ENCODE data around the gene ACTL6B. TPM values are rescaled to one million over a fixed set of nuclear protein-coding genes. Genes with fewer than 3 reads are reported as not detected.

Gene ACTL6B
- total and polyA plus RNA-seq, 3 donors from 2014 or later: 0.79 to 2.1 (median 1.2) TPM

GRCh38 chr7:100626530-100627237 is 29.6 kb downstream of the ACTL6B start:
- H3K27ac ChIP-seq: no peak overlapping the region
- DNase-seq: peak; percentile 83
- H3K27me3 ChIP-seq: no peaks in the 10 kb centered on the region
- no peaks in the 10 kb centered on the region for H3K36me3 ChIP-seq (ENCODE audit: low read depth, missing control alignments)
- H3K4me3 ChIP-seq: peak overlapping the region; percentile 20 to 21
- WGBS, 2 donors: 6 to 9% methylated on average over 9 to 37 of the region's 37 CpGs
- TF ChIP-seq POLR2A (IDR thresholded peaks at IDR 0.05) (no peak), CTCF (IDR thresholded peaks at IDR 0.05) (no peak)
- intact Hi-C loops (cut with DNase I; ENCODE audit: low total_unique reads): no loop called here
- no peaks in the 10 kb centered on the region for H3K9me3 ChIP-seq
- H3K4me1 ChIP-seq: peaks cover 2% of the 10 kb centered on the region

GRCh38 chr7:100626055-100626454 is 30.2 kb downstream of the ACTL6B start:
- Histone ChIP-seq H3K4me3 (peak overlapping the region; percentile 20 to 21), H3K4me1 (peaks cover 2% of the 10 kb centered on the region), H3K36me3 (ENCODE audit: low read depth, missing control alignments) (no peaks in the 10 kb centered on the region), H3K9me3 (no peaks in the 10 kb centered on the region), H3K27me3 (no peaks in the 10 kb centered on the region), H3K27ac (no peak overlapping the region)
- TF ChIP-seq POLR2A (IDR thresholded peaks at IDR 0.05): no peak
- no peak for TF ChIP-seq CTCF (IDR thresholded peaks at IDR 0.05)
- DNase-seq: no peak
- 9 to 13% methylated on average over 3 of the region's 3 CpGs for WGBS, 2 donors
- intact Hi-C loops (cut with DNase I; ENCODE audit: low total_unique reads): no loop called here

GRCh38 chr7:100623951-100624824 is 32.1 kb downstream of the ACTL6B start:
- no peaks in the 10 kb centered on the region for H3K9me3 ChIP-seq
- no peaks in the 10 kb centered on the region for H3K36me3 ChIP-seq (ENCODE audit: low read depth, missing control alignments)
- no peak overlapping the region for H3K4me3 ChIP-seq
- WGBS, 2 donors: 83 to 87% methylated on average over 15 of the region's 15 CpGs
- no peak overlapping the region for H3K27ac ChIP-seq
- DNase-seq: no peak
- TF ChIP-seq CTCF (IDR thresholded peaks at IDR 0.05) (no peak), POLR2A (IDR thresholded peaks at IDR 0.05) (no peak)
- peaks cover 2% of the 10 kb centered on the region for H3K4me1 ChIP-seq
- no peaks in the 10 kb centered on the region for H3K27me3 ChIP-seq
- intact Hi-C loops (cut with DNase I; ENCODE audit: low total_unique reads): no loop called here

GRCh38 chr7:100621554-100621953 is 34.7 kb downstream of the ACTL6B start:
- Histone ChIP-seq H3K4me1 (no peaks in the 10 kb centered on the region), H3K36me3 (ENCODE audit: low read depth, missing control alignments) (no peaks in the 10 kb centered on the region), H3K27me3 (no peaks in the 10 kb centered on the region), H3K9me3 (no peaks in the 10 kb centered on the region), H3K27ac (peak overlapping the region in 1 of 2 donors; percentile 45), H3K4me3 (no peak overlapping the region)
- peak; percentile 59 for DNase-seq
- intact Hi-C loops (cut with DNase I; ENCODE audit: low total_unique reads): no loop called here
- TF ChIP-seq POLR2A (IDR thresholded peaks at IDR 0.05) (no peak), CTCF (IDR thresholded peaks at IDR 0.05) (no peak)
- WGBS, 2 donors: 50 to 51% methylated on average over 8 of the region's 8 CpGs
